NCI-H526 treated with DMSO at 0.1 percent for 48 hours (cell line): ENCODE measurements around the gene DNAH8.
A peak's percentile ranks its signal among the peaks of the same experiment; 100 is the strongest.
"Not testable (repeated sequence)": the region's sequence is repeated elsewhere in the genome, so short reads cannot be mapped to it uniquely, and the experiment has no call there.

Experiments used
- DNase-seq: peaks from one replicate; lab custom pipeline; 2025; lab: John Stamatoyannopoulos, UW

Gene DNAH8

GRCh38 chr6:38699702-38700101, 15.4 kb upstream of the DNAH8 start:
- not testable (repeated sequence) for DNase-seq

GRCh38 chr6:38701551-38701950, 13.6 kb upstream of the DNAH8 start:
- no peak for DNase-seq

GRCh38 chr6:38702558-38703397, 12.3 kb upstream of the DNAH8 start, which contains the start of gene GLO1:
Gene GLO1 (minus strand): TSS chr6:38703145. CDS start chr6:38703054, 91 bp downstream.
- DNase-seq, result peak; percentile 95

- no peak for DNase-seq
Observed at GRCh38 chr6:38703949-38704590, 11.0 kb upstream of the DNAH8 start.

- DNase-seq, result no peak
Observed at GRCh38 chr6:38705924-38706323, 9.2 kb upstream of the DNAH8 start.

GRCh38 chr6:38708496-38708895, 6.6 kb upstream of the DNAH8 start:
- no peak for DNase-seq

GRCh38 chr6:38713812-38714211, 1.3 kb upstream of the DNAH8 start:
- no peak for DNase-seq

GRCh38 chr6:38714239-38715015, 684 bp upstream of the DNAH8 start:
- no peak for DNase-seq

- DNase-seq, result no peak
Observed at GRCh38 chr6:38716825-38717224, 1.7 kb downstream of the DNAH8 start.

GRCh38 chr6:38719358-38719757, 4.2 kb downstream of the DNAH8 start:
- no peak for DNase-seq

- DNase-seq, result no peak
Observed at GRCh38 chr6:38720295-38720694, 5.2 kb downstream of the DNAH8 start.

GRCh38 chr6:38722038-38722437, 6.9 kb downstream of the DNAH8 start:
- no peak for DNase-seq

- no peak for DNase-seq
Observed at GRCh38 chr6:38722727-38723334, 7.7 kb downstream of the DNAH8 start.

- no peak for DNase-seq
Observed at GRCh38 chr6:38723783-38724182, 8.7 kb downstream of the DNAH8 start.

GRCh38 chr6:38724343-38724742, 9.2 kb downstream of the DNAH8 start:
- DNase-seq, result no peak

GRCh38 chr6:38725414-38726183, 10.5 kb downstream of the DNAH8 start:
- DNase-seq, result no peak

GRCh38 chr6:38728203-38728602, 13.1 kb downstream of the DNAH8 start:
- DNase-seq, result no peak

- no peak for DNase-seq
Observed at GRCh38 chr6:38730140-38730862, 15.2 kb downstream of the DNAH8 start.

GRCh38 chr6:38736951-38737350, 21.8 kb downstream of the DNAH8 start:
- DNase-seq, result no peak

- no peak for DNase-seq
Observed at GRCh38 chr6:38738261-38738660, 23.1 kb downstream of the DNAH8 start.

- DNase-seq, result no peak
Observed at GRCh38 chr6:38739532-38739931, 24.4 kb downstream of the DNAH8 start.
